Stimulated activated naive CD8-positive, alpha-beta T cell treated with anti-CD3 and anti-CD28 coated beads, Interleukin-15, Interleukin-2, amounts not matched to agents 100 U/mL and 50 U/mL, for 24 hours (primary cell): Measurements from ENCODE around the gene MS4A1.
"Not testable (repeated sequence)": the region's sequence is repeated elsewhere in the genome, so short reads cannot be mapped to it uniquely, and the experiment has no call there.

Experiments used
- ATAC-seq: fragments of 150-1000 bp; cut with Tn5 transposase; one replicate; pipeline ENCODE4 v1.10.0; 2021
- DNase-seq: peaks from one replicate; pipeline ENCODE4 v3.0.0; 2021

MS4A1 gene

GRCh38 chr11:60504219-60504905, 48.7 kb downstream of the MS4A1 start:
- ATAC-seq (peak; percentile 69), DNase-seq (peak; percentile 7)

- not testable (repeated sequence) for DNase-seq, ATAC-seq
Measured at GRCh38 chr11:60509609-60510008, 54.0 kb downstream of the MS4A1 start.

DNA sequence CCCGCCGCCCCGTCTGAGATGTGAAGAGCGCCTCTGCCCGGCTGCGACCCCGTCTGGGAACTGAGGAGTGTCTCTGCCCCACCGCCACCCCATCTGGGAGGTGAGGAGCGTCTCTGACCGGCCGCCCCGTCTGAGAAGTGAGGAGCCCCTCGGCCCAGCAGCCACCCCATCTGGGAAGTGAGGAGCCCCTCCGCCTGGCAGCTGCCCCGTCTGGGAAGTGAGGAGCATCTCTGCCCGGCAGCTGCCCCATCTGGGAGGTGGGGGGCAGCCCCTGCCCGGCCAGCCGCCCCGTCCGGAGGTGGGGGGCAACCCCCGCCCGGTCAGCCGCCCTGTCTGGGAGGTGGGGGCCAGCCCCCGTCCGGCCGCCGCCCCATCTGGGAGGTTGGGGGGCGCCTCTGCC, 54.6 kb downstream of the MS4A1 start:
- DNase-seq, ATAC-seq: not testable (repeated sequence)

DNA sequence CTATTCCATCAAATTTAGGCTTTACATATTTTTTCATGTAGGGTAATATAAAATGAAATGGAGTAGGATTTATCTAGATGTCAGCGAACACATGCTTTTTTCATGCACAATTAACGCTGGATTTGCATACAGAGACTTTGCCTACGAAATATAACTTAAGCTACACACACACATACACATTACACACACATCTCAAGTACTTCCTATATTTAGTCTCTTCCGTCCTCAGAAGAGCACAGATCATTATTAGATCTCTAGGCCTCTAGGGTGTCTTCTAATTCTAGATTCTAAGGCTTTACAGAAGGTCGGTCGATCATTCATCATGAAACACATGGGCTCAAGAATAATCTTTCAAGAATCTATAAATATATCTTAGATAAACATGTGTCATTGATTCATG, 55.7 kb downstream of the MS4A1 start:
- ATAC-seq (no peak), DNase-seq (no peak)

GRCh38 chr11:60512651-60513225, 57.1 kb downstream of the MS4A1 start:
- ATAC-seq, result no peak

GRCh38 chr11:60513496-60514460, 58.1 kb downstream of the MS4A1 start:
- DNase-seq, result no peak

More at GRCh38 chr11:60512651-60513225, 57.1 kb downstream of the MS4A1 start:
- DNase-seq, result no peak

GRCh38 chr11:60515144-60515855, 59.7 kb downstream of the MS4A1 start, which contains the start of gene MS4A13:
Gene MS4A13 (plus strand): TSS chr11:60515392. CDS start chr11:60518084, 2,692 bp downstream.
- DNase-seq (no peak), ATAC-seq (no peak)

More at GRCh38 chr11:60513496-60514460, 58.1 kb downstream of the MS4A1 start:
- no peak for ATAC-seq
